Measurements from ENCODE around the gene CYTH1.

DNA sequence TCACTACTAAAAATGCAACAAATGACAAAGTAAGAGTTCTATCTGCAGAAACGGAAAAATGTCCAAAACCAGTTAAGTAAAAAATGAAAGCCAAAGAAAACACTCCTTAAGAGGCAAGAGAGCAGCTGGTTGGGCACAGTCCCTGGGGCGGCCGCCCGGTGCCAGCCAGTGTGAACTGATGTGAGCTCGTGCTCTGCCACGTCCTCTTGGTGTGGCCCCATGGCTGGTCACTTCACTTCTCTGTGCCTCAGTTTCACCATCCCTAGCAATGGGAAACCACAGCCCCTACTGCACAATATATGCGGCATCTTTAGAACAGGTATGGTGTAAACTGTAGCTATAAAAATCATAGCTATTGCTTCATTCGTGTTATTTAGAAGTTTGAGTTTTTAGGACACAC lies 37.3 kb upstream of the CYTH1 start:
- TF ChIP-seq, protein P1, sequence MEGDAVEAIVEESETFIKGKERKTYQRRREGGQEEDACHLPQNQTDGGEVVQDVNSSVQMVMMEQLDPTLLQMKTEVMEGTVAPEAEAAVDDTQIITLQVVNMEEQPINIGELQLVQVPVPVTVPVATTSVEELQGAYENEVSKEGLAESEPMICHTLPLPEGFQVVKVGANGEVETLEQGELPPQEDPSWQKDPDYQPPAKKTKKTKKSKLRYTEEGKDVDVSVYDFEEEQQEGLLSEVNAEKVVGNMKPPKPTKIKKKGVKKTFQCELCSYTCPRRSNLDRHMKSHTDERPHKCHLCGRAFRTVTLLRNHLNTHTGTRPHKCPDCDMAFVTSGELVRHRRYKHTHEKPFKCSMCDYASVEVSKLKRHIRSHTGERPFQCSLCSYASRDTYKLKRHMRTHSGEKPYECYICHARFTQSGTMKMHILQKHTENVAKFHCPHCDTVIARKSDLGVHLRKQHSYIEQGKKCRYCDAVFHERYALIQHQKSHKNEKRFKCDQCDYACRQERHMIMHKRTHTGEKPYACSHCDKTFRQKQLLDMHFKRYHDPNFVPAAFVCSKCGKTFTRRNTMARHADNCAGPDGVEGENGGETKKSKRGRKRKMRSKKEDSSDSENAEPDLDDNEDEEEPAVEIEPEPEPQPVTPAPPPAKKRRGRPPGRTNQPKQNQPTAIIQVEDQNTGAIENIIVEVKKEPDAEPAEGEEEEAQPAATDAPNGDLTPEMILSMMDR (IDR thresholded peaks at IDR 0.05), result no peak
- TF ChIP-seq POLR2A (IDR thresholded peaks at IDR 0.05), result no peak
